Muscle layer of duodenum (tissue), 2 donors: ENCODE measurements around the gene IRF1.

Experiments used
- H3K27ac ChIP-seq: one replicate; pipeline ENCODE4 v1.7.0; 2013; ENCODE audit warnings: mild to moderate bottlenecking, low read length
- H3K27me3 ChIP-seq: one replicate; pipeline ENCODE4 v1.7.0; 2013; ENCODE audit warnings: low read depth, mild to moderate bottlenecking, control low read depth, low read length
- H3K36me3 ChIP-seq, 2 donors: one replicate each; pipeline ENCODE4 v1.7.0; 2013; ENCODE audit warnings: low read length in 2 of 2, control low read depth in 1 of 2, mild to moderate bottlenecking in 1 of 2; ENCODE audit not compliant: insufficient read depth in 2 of 2, control insufficient read depth in 1 of 2
- H3K4me1 ChIP-seq, 2 donors: one replicate each; pipeline ENCODE4 v1.7.0; 2013; ENCODE audit warnings: low read length in 2 of 2, mild to moderate bottlenecking in 2 of 2, control low read depth in 1 of 2, moderate library complexity in 1 of 2; ENCODE audit not compliant: insufficient read depth in 2 of 2, control insufficient read depth in 1 of 2
- H3K4me3 ChIP-seq, 2 donors: one replicate each; pipeline ENCODE4 v1.7.0; 2013; ENCODE audit warnings: low read length in 2 of 2, low read depth in 1 of 2, mild to moderate bottlenecking in 1 of 2
- H3K9me3 ChIP-seq, 2 donors: one replicate each; pipeline ENCODE4 v1.7.0; 2013; ENCODE audit warnings: low read length in 2 of 2, control low read depth in 1 of 2, mild to moderate bottlenecking in 1 of 2; ENCODE audit not compliant: control insufficient read depth in 1 of 2
- donor health status: healthy.

IRF1 gene

GRCh38 chr5:132456987-132457361 lies 33.6 kb downstream of the IRF1 start:
- H3K36me3 ChIP-seq: peaks cover 0 to 14% of the 10 kb centered on the region in 2 donors
- H3K27ac ChIP-seq: peak overlapping the region; percentile 78
- H3K9me3 ChIP-seq: no peaks in the 10 kb centered on the region
- H3K4me3 ChIP-seq: no peak overlapping the region
- peaks cover 45 to 54% of the 10 kb centered on the region in 2 donors for H3K4me1 ChIP-seq
- H3K27me3 ChIP-seq: no peaks in the 10 kb centered on the region

GRCh38 chr5:132456296-132456986 lies 34.1 kb downstream of the IRF1 start:
- H3K9me3 ChIP-seq: no peaks in the 10 kb centered on the region
- H3K27ac ChIP-seq: peak overlapping the region; percentile 78
- H3K4me3 ChIP-seq: peak overlapping the region in 1 of 2 donors; percentile 2
- H3K27me3 ChIP-seq: no peaks in the 10 kb centered on the region
- H3K4me1 ChIP-seq: peaks cover 41 to 52% of the 10 kb centered on the region in 2 donors
- H3K36me3 ChIP-seq: peaks cover 0 to 14% of the 10 kb centered on the region in 2 donors

- Histone ChIP-seq H3K4me3 (peak overlapping the region in 1 of 2 donors; percentile 2), H3K4me1 (peaks cover 37 to 44% of the 10 kb centered on the region in 2 donors), H3K27me3 (no peaks in the 10 kb centered on the region), H3K36me3 (peaks cover 0 to 14% of the 10 kb centered on the region in 2 donors), H3K27ac (peak overlapping the region; percentile 78), H3K9me3 (no peaks in the 10 kb centered on the region)
Observed at GRCh38 chr5:132455614-132456115, 34.9 kb downstream of the IRF1 start.

- Histone ChIP-seq H3K9me3 (no peaks in the 10 kb centered on the region), H3K4me1 (peaks cover 25 to 32% of the 10 kb centered on the region in 2 donors), H3K4me3 (no peak overlapping the region), H3K27me3 (no peaks in the 10 kb centered on the region), H3K27ac (no peak overlapping the region), H3K36me3 (peaks cover 3 to 14% of the 10 kb centered on the region in 2 donors)
Observed at GRCh38 chr5:132454361-132454760, 36.2 kb downstream of the IRF1 start.

- no peak overlapping the region for H3K4me3 ChIP-seq
- no peaks in the 10 kb centered on the region for H3K27me3 ChIP-seq
- peaks cover 0 to 5% of the 10 kb centered on the region in 2 donors for H3K36me3 ChIP-seq
- no peaks in the 10 kb centered on the region for H3K9me3 ChIP-seq
- H3K4me1 ChIP-seq: peaks cover 13 to 17% of the 10 kb centered on the region in 2 donors
- no peak overlapping the region for H3K27ac ChIP-seq
Observed at GRCh38 chr5:132451387-132451786, 39.2 kb downstream of the IRF1 start.

GRCh38 chr5:132449060-132449459 lies 41.5 kb downstream of the IRF1 start:
- no peak overlapping the region for H3K27ac ChIP-seq
- H3K27me3 ChIP-seq: no peaks in the 10 kb centered on the region
- no peaks in the 10 kb centered on the region for H3K9me3 ChIP-seq
- peaks cover 16 to 27% of the 10 kb centered on the region in 2 donors for H3K4me1 ChIP-seq
- no peak overlapping the region for H3K4me3 ChIP-seq
- peaks cover 0 to 5% of the 10 kb centered on the region in 2 donors for H3K36me3 ChIP-seq

GRCh38 chr5:132447196-132447595 lies 43.4 kb downstream of the IRF1 start:
- H3K4me3 ChIP-seq: no peak overlapping the region
- H3K27ac ChIP-seq: peak overlapping the region; percentile 8
- no peaks in the 10 kb centered on the region for H3K9me3 ChIP-seq
- peaks cover 0 to 5% of the 10 kb centered on the region in 2 donors for H3K36me3 ChIP-seq
- peaks cover 16 to 32% of the 10 kb centered on the region in 2 donors for H3K4me1 ChIP-seq
- no peaks in the 10 kb centered on the region for H3K27me3 ChIP-seq

GRCh38 chr5:132446621-132447020 lies 44.0 kb downstream of the IRF1 start:
- peaks cover 0 to 5% of the 10 kb centered on the region in 2 donors for H3K36me3 ChIP-seq
- no peaks in the 10 kb centered on the region for H3K9me3 ChIP-seq
- H3K27me3 ChIP-seq: no peaks in the 10 kb centered on the region
- no peak overlapping the region for H3K4me3 ChIP-seq
- H3K27ac ChIP-seq: peak overlapping the region; percentile 8
- H3K4me1 ChIP-seq: peaks cover 16 to 38% of the 10 kb centered on the region in 2 donors

- no peaks in the 10 kb centered on the region for H3K27me3 ChIP-seq
- no peaks in the 10 kb centered on the region for H3K9me3 ChIP-seq
- peaks cover 0 to 5% of the 10 kb centered on the region in 2 donors for H3K36me3 ChIP-seq
- no peak overlapping the region for H3K4me3 ChIP-seq
- H3K27ac ChIP-seq: peak overlapping the region; percentile 40
- H3K4me1 ChIP-seq: peaks cover 16 to 42% of the 10 kb centered on the region in 2 donors
Observed at GRCh38 chr5:132445930-132446329, 44.6 kb downstream of the IRF1 start.

- peak overlapping the region; percentile 40 for H3K27ac ChIP-seq
- peaks cover 16 to 42% of the 10 kb centered on the region in 2 donors for H3K4me1 ChIP-seq
- H3K27me3 ChIP-seq: no peaks in the 10 kb centered on the region
- H3K9me3 ChIP-seq: no peaks in the 10 kb centered on the region
- H3K4me3 ChIP-seq: no peak overlapping the region
- H3K36me3 ChIP-seq: peaks cover 0 to 5% of the 10 kb centered on the region in 2 donors
Observed at GRCh38 chr5:132445640-132445923, 45.0 kb downstream of the IRF1 start.

- no peaks in the 10 kb centered on the region for H3K27me3 ChIP-seq
- H3K36me3 ChIP-seq: peaks cover 0 to 5% of the 10 kb centered on the region in 2 donors
- no peaks in the 10 kb centered on the region for H3K9me3 ChIP-seq
- no peak overlapping the region for H3K4me3 ChIP-seq
- peaks cover 17 to 47% of the 10 kb centered on the region in 2 donors for H3K4me1 ChIP-seq
- H3K27ac ChIP-seq: no peak overlapping the region
Observed at GRCh38 chr5:132444841-132445639, 45.5 kb downstream of the IRF1 start.
